Heart left ventricle (tissue), 16 donors: ENCODE results near the gene PLA2G6. TPM values are rescaled to one million over a fixed set of nuclear protein-coding genes. Genes with fewer than 3 reads are reported as not detected.

Experiments used
- ATAC-seq, 4 donors: fragments of 200-7000 bp; cut with Tn5 transposase; one replicate each; pipeline ENCODE4 v1.9.1; 2020 to 2022; ENCODE audit warnings: moderate library complexity in 4 of 4, mild to moderate bottlenecking in 3 of 4, moderate number of reproducible peaks in 1 of 4
- DNase-seq, 5 donors: peaks; one replicate each; pipeline ENCODE4 v3.0.0-alpha.2; 2020
- H3K27ac ChIP-seq, 12 donors: fragments of 200-600 bp; sonication (generic) in 4 of 12; one replicate each; pipeline versions ENCODE4 v1.5.0 to v1.8.0; 2016 to 2022; ENCODE audit warnings: mild to moderate bottlenecking in 2 of 12
- H3K27me3 ChIP-seq, 9 donors: fragments of 200-600 bp; sonication (generic) in 2 of 9; one replicate each; pipeline versions ENCODE4 v1.5.1 to v1.8.0; 2016 to 2022; ENCODE audit warnings: mild to moderate bottlenecking in 3 of 9
- H3K36me3 ChIP-seq, 9 donors: fragments of 200-600 bp; sonication (generic) in 2 of 9; one replicate each; pipeline versions ENCODE4 v1.5.0 to v1.8.0; 2018 to 2022; ENCODE audit warnings: mild to moderate bottlenecking in 2 of 9
- H3K4me1 ChIP-seq, 12 donors: fragments of 200-600 bp; sonication (generic) in 4 of 12; one replicate each; pipeline versions ENCODE4 v1.5.0 to v1.8.0; 2016 to 2022; ENCODE audit warnings: mild to moderate bottlenecking in 3 of 12
- H3K4me3 ChIP-seq, 12 donors: fragments of 200-600 bp; sonication (generic) in 4 of 12; one replicate each; pipeline versions ENCODE4 v1.5.0 to v1.8.0; 2017 to 2022; ENCODE audit warnings: mild to moderate bottlenecking in 9 of 12, moderate library complexity in 4 of 12
- H3K9me3 ChIP-seq, 12 donors: fragments of 200-600 bp; sonication (generic) in 4 of 12; one replicate each; pipeline versions ENCODE4 v1.5.0 to v1.8.0; 2016 to 2022; ENCODE audit warnings: mild to moderate bottlenecking in 1 of 12
- POLR2A ChIP-seq, 2 donors: fragments of 450-650 bp; IDR thresholded peaks; one replicate each; pipeline ENCODE4 v1.6.1; 2017; ENCODE audit warnings: antibody characterized with exemption in 2 of 2, mild to moderate bottlenecking in 2 of 2, moderate library complexity in 2 of 2
- WGBS, 4 donors: extraction: QIAGEN DNeasy Blood & Tissue Kit in 2 of 4; methylation state at CpG; one replicate each; pipeline versions ENCODE4 v1.1.5 to v1.1.7; 2013 to 2018; 5-methylcytosine and 5-hydroxymethylcytosine counted together
- intact Hi-C, 10 donors: fragments of 100-400 bp; cut with DNase I; formaldehyde crosslinking; loops; one replicate each; pipeline versions ENCODE4 v1.11.1 to v1.14.2; 2022
- polyA plus RNA-seq, 2 donors: library from polyadenylated mRNA; stranded (reverse); fragments of 200-250 nt; gene quantifications; one replicate each; pipeline ENCODE4 v1.2.3, GENCODE V29; 2013
- total RNA-seq, 9 donors: library from RNA; depleted of rRNA in 2 of 9; stranded (reverse); fragments of >200 nt in 2 of 9; fragmentation: NEBNext Ultra II Directional in 3 of 9; extraction: Animal tissue kit (Norgen Biotek cat#: 25700) in 3 of 9; gene quantifications; one replicate each; pipeline versions ENCODE4 v1.1.0 to v1.2.4, GENCODE V29; 2016 to 2023
- TF ChIP-seq, protein P1 (sequence below), 12 donors: fragments of 200-600 bp; sonication (generic) in 4 of 12; IDR thresholded peaks; one replicate each; pipeline versions ENCODE4 v1.5.0 to v1.8.0; 2018 to 2022; ENCODE audit warnings: antibody characterized with exemption in 12 of 12, mild to moderate bottlenecking in 5 of 12
- donor health status: ischemic (EF 13 %, LVEDD 7.1; RV severe dilation, severe dysfunction).
- donor health status: healthy with polysubstance abuse.
- donor health status: DM: no; HTN: yes; CAD: no.
- donor health status: DM: no; HTN: no; CAD: no.
- donor health status: ischemic (EF 25% LVEDD 6.9; RV normal size, moderate dysfunction).
- donor health status: ischemic (EF 25% LVEDD 5.7; RV mildly dilated, moderate dysfunction).
- donor health status: healthy.
- donor health status: DM: yes; HTN: yes; CAD: no.
- donor health status: ischemic (EF 35%, LVEDD 5.7; RV mildly dilated, moderate dysfunction).
- donor health status: nonischemic (EF 11% LVEDD 7.7; RV severe dilation, severe dysfunction).
- donor health status: DM: yes; HTN: yes; CAD: no.
- donor health status: PGD.
- donor health status: ischemic (EF 29% LVEDD 5.4; RV normal size, mild dysfunction).
- donor health status: nonischemic (EF 23%, LVEDD 6.1; RV moderate dilation, normal function).

Gene PLA2G6
- total and polyA plus RNA-seq, 11 donors: 4.9 to 17.9 (median 11.0) TPM

DNA sequence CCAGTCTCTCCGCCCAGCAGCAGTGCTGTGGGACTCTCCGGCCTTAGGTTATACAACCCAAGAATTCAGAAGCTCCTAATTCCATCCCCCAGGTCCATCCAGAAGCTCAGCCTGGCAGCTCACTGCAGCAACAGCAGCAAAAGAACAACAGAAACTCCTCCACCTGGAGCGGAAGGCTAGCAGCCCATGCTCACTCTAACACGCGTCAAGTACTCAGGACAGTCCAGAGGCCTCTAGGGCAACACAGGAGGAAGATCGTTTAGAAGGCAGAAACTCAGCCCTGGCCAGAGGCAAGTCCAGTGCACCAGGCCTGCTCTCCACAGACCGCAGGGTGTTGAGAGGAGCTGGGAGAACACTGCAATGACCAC lies 17.1 kb downstream of the PLA2G6 start:
- H3K9me3 ChIP-seq: no peaks in the 10 kb centered on the region
- intact Hi-C loops: no loop called here
- no peak for DNase-seq
- WGBS, 4 donors: 89 to 90% (median 89%) methylated on average over 6 to 7 of the region's 7 CpGs
- peaks cover 0 to 16% (median 0%) of the 10 kb centered on the region in 9 donors for H3K36me3 ChIP-seq
- H3K4me1 ChIP-seq: peaks cover 0 to 45% (median 12%) of the 10 kb centered on the region in 12 donors
- no peak overlapping the region for H3K27ac ChIP-seq
- no peak for TF ChIP-seq POLR2A (IDR thresholded peaks at IDR 0.05)
- TF ChIP-seq, protein P1, sequence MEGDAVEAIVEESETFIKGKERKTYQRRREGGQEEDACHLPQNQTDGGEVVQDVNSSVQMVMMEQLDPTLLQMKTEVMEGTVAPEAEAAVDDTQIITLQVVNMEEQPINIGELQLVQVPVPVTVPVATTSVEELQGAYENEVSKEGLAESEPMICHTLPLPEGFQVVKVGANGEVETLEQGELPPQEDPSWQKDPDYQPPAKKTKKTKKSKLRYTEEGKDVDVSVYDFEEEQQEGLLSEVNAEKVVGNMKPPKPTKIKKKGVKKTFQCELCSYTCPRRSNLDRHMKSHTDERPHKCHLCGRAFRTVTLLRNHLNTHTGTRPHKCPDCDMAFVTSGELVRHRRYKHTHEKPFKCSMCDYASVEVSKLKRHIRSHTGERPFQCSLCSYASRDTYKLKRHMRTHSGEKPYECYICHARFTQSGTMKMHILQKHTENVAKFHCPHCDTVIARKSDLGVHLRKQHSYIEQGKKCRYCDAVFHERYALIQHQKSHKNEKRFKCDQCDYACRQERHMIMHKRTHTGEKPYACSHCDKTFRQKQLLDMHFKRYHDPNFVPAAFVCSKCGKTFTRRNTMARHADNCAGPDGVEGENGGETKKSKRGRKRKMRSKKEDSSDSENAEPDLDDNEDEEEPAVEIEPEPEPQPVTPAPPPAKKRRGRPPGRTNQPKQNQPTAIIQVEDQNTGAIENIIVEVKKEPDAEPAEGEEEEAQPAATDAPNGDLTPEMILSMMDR (IDR thresholded peaks at IDR 0.05): no peak
- no peaks in the 10 kb centered on the region for H3K27me3 ChIP-seq
- ATAC-seq: no peak
- H3K4me3 ChIP-seq: no peak overlapping the region

DNA sequence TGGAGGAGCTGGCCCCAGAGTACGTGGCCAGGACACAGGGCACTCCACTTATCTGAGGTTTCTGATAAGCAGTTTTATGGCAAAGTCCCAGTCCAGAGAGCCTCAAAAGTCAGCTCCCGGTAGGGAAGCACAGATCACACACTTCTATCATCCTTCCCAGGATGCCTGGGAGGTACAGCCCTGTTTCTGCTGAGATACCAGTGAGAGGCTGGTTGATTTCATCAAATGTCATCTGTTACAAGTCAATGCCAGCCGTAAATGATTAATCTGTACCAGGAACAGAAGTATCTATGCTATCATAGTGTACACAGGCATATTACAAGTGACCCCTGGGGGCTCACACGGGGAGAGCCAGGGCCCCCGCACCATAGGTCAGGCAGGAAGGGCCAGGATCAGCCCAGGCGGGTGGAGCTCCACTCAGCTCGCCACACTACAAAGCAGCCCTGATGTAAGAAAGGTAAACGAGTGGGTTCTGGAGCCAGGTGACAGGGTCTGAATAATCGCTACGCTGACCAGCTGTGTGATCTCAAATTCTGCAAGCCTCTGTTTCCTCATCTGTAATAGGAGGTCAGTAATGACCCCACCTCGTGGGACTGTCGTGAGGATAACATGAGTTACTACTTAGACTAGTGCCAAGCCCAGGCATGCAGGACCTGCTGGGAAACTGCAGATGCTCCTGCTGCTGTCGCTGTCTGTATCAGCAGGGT lies 17.6 kb downstream of the PLA2G6 start:
- TF ChIP-seq, protein P1 (IDR thresholded peaks at IDR 0.05): no peak
- no peak for TF ChIP-seq POLR2A (IDR thresholded peaks at IDR 0.05)
- Histone ChIP-seq H3K36me3 (peaks cover 0 to 16% (median 0%) of the 10 kb centered on the region in 9 donors), H3K4me3 (no peak overlapping the region), H3K27me3 (no peaks in the 10 kb centered on the region), H3K4me1 (peaks cover 0 to 40% (median 12%) of the 10 kb centered on the region in 12 donors), H3K9me3 (no peaks in the 10 kb centered on the region), H3K27ac (peak overlapping the region in 5 of 12 donors; percentile 9 to 64 (median 50))
- WGBS, 4 donors: 67 to 73% (median 71%) methylated on average over 13 of the region's 13 CpGs
- intact Hi-C loops: no loop called here
- DNase-seq: no peak
- peak in 3 of 4 donors; percentile 21 to 60 (median 44) for ATAC-seq

DNA sequence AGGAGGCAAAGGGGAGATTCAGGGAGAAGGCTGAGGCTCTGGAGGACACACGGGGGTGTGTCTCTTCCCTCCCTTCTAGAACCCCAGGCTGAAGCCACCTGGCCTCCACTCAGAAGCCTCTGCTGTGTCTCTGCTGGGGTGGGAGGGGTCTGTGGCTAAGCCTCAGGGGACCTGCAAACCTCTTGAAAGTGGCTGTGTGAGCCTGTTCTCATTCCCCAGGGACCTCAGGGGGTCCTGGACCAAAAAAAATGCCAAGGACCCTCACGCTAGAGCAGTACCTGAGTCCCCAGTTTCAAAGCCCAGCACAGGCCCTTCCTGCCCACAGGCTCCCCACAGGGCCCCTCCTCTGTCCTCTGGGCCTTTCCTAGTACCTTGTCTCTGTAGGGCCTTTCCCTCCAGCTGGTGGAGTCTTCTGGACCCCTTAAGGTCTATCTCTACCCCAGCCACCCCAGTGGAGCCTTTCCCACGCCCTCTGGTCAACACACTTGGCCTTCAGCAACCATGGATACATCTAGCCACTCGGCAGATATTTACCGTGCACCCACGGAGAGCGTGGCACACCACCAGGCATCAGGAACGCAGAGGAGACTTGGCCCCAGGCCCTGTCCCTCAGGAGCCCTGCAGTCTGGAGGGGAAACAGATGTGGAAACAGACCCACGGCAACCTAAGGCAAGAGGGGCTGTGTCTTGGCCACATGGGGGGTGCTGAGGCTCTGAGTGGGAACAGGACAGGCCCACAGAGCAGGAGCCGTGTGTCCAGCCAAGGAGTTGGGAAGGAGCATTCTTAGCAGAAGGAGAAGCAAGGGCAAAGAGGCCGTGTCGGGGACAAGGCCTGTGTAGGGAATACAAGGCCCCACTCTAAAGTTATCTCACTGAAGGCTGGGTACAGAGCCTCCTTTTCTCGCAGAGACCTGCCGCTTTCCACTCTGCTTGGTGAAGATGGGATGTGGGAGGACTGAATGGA lies 18.5 kb downstream of the PLA2G6 start:
- ATAC-seq (no peak), DNase-seq (no peak)
- peaks cover 0 to 13% (median 0%) of the 10 kb centered on the region in 9 donors for H3K36me3 ChIP-seq
- peaks cover 0 to 31% (median 12%) of the 10 kb centered on the region in 12 donors for H3K4me1 ChIP-seq
- WGBS, 4 donors: 51 to 64% (median 60%) methylated on average over 14 of the region's 14 CpGs
- H3K27ac ChIP-seq: peak overlapping the region in 6 of 12 donors; percentile 9 to 64 (median 34)
- H3K27me3 ChIP-seq: no peaks in the 10 kb centered on the region
- TF ChIP-seq, protein P1 (IDR thresholded peaks at IDR 0.05): no peak
- no peak for TF ChIP-seq POLR2A (IDR thresholded peaks at IDR 0.05)
- no peak overlapping the region for H3K4me3 ChIP-seq
- H3K9me3 ChIP-seq: no peaks in the 10 kb centered on the region
- intact Hi-C loops: no loop called here

DNA sequence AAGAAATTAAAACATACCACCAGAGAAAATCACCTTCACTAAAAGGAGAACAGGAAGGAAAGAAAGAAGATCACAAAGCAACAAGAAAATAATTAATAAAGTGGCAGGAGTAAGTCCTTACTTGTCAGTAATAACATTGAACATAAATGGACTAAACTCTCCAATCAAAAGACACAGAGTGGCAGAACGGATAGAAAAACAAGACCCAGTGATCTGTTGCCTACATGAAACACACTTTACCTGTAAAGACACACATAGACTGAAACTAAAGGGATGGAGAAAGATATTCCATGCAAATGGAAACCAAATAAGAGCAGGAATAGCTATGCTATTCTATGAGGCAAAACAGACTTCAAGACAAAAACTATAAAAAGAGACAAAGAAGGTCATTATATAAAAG lies 25.9 kb downstream of the PLA2G6 start:
- TF ChIP-seq, protein P1 (IDR thresholded peaks at IDR 0.05): no peak
- no peak for TF ChIP-seq POLR2A (IDR thresholded peaks at IDR 0.05)
- H3K4me1 ChIP-seq: no peaks in the 10 kb centered on the region
- no peaks in the 10 kb centered on the region for H3K27me3 ChIP-seq
- DNase-seq (no peak), ATAC-seq (no peak)
- intact Hi-C loops: no loop called here
- H3K9me3 ChIP-seq: no peaks in the 10 kb centered on the region
- 85 to 94% (median 90%) methylated on average over 1 of the region's 1 CpG for WGBS, 4 donors
- H3K27ac ChIP-seq: no peak overlapping the region
- H3K4me3 ChIP-seq: no peak overlapping the region
- no peaks in the 10 kb centered on the region for H3K36me3 ChIP-seq
